GM12873 (cell line): Measurements from ENCODE around the gene CEP104.

Source experiments
- CTCF ChIP-seq: IDR thresholded peaks from 2 replicates; pipeline ENCODE4 v1.5.1; 2012; ENCODE audit warnings: low read depth, mild to moderate bottlenecking, moderate library complexity, low read length, control low read depth; ENCODE audit not compliant: insufficient read depth; ENCODE audit errors: missing control alignments

Gene CEP104

GRCh38 chr1:3785045-3785444, 72.0 kb downstream of the CEP104 start:
- no peak for TF ChIP-seq CTCF

DNA sequence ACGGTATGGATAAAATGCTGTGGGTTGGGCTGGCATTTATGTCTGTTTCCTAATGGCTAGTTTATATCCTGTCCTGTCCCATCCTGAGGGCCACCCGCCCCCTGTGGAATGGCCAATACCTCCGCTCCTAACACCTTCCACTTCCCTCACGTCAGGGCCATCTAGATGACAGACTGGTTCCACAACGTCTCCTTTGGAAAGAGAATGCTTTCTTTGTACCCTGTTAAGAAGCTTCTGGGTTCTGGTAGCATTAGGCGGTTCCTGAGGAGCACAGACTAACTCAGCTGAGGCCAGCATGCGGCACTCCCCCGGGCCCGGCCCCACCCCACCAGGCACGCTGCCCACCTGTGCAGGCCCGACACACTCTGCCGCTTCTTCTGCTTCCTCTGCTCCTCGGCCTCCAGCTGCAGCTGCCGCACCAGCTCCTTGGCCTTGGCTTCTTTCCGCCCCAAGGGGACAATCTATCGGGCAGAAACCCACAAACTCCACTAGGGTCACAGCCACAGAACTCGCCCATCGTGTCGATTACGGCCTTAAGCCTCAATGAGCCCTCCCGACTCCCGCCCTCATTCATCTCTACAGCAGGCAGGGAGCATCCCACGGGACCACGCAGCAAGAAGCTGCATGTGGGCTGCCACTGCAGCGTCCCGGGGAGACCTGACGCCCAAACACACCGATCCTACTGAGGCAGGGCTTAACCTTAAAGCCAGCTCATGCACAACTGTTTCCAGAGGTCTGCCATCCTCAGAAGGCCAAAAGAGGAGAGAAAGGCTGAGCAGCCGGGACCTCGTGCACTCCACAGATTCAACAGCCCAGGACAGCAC, 73.1 kb downstream of the CEP104 start:
- no peak for TF ChIP-seq CTCF

GRCh38 chr1:3780901-3781300, 76.1 kb downstream of the CEP104 start:
- no peak for TF ChIP-seq CTCF

- no peak for TF ChIP-seq CTCF
Measured at GRCh38 chr1:3779912-3780416, 77.0 kb downstream of the CEP104 start.

DNA sequence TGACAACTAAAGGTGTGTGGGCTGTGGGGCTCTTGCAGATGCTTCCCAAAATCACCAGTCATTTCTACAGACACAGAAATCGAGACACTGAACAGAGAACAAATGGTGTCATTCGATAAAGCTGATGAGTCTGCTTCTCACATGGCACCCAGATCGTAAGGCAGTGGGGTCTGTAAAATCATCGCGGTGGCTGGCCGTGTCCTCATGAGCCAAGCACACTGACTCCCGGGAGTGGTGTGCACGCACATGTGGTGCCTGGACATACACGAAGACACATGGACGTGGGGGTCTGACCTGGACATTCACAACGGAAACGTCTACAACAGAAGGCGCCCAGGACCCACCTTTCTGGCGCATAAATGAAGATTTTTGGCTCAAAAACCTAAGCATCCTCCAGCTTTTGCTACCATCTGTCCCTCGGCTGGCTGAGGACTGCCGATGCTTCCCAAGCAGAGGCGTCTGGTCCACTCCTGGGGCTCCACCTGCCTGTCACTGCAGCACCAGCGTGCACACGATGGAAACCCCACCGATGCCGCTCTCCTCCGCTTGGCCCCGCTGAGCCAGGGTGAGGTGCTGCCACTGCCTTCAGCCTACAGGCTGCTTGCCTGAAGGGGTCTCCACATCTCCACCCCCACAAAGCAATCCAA, 77.6 kb downstream of the CEP104 start:
- TF ChIP-seq CTCF: no peak

DNA sequence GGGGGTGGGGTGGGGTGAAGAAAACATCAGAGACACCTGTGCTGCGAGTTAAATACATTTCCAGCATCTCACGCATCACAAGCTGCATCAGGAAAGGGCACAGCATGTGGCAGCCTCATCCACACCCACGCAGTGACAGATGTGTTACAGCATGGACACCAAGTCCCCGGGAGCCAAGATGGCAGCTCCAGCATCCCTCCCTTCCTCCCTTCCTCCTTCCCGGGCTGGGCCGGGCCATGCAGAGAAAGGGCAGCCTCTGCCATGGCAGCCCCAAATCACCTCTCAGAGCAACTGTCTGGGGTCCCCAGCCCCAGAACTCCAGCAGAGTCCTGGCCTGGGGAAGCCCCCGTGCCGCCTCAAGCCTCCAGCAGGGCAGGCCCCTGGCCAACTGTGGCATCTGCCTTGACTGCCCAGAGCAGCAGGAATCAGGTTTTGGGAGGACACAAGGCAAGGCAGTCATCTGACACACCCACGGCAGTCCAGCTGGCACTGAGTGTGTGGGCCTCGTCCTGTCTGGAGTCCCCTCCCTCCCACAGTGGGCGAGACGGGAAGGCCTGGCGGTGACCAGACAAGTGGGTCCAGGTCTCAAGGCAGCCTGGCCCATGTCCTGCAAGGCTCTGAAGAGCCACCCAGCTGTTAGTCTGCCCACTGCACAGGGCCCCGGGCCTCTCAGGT, 78.3 kb downstream of the CEP104 start:
- no peak for TF ChIP-seq CTCF
